HepG2 (cell line): ENCODE results near the gene CYP19A1. TPM values are rescaled to one million over a fixed set of nuclear protein-coding genes. Genes with fewer than 3 reads are reported as not detected.

ENCODE experiments used
- ATAC-seq: fragments of 200-7000 bp; cut with Tn5 transposase; 3 replicates; pipeline ENCODE4 v1.9.1; 2020; ENCODE audit warnings: mild to moderate bottlenecking, moderate library complexity
- BruUV-seq: library from RNA; stranded (reverse); fragments of 400-500 nt; replicated peaks from 2 replicates; lab custom pipeline; 2021; lab: Mats Ljungman, UMichigan
- CTCF ChIA-PET: fragments of 300-600 bp; formaldehyde crosslinking; extraction: SDS; loops from one replicate; lab custom pipeline; 2021; ENCODE audit warnings: low total read pairs, inconsistent platforms, low intra/inter-chr PET ratio; lab: Yijun Ruan, JAX
- POLR2A ChIA-PET: fragments of 350-600 bp; sonication (Branson Sonifier 250); formaldehyde crosslinking; loops from one replicate; lab custom pipeline; 2020; ENCODE audit warnings: antibody characterized with exemption, inconsistent platforms; lab: Yijun Ruan, JAX
- DNase-seq: peaks from one replicate; pipeline ENCODE4 v3.0.0-alpha.2; 2015; ENCODE audit warnings: low spot score
- FAIRE-seq: peaks from 3 replicates; lab custom pipeline; 2011; peaks lifted over from hg19 to GRCh38; lab: Jason Lieb, UNC
- H2AFZ ChIP-seq: one replicate; pipeline ENCODE4 v1.6.1; 2011; ENCODE audit warnings: low read length, inconsistent platforms
- H3K27ac ChIP-seq: fragments of 300-600 bp; 3 replicates; pipeline ENCODE4 v1.8.0; 2011; ENCODE audit warnings: mixed run types, mild to moderate bottlenecking, mixed read lengths, low read length, inconsistent platforms; ENCODE audit not compliant: insufficient read depth; ENCODE audit errors: extremely low read length
- H3K27me3 ChIP-seq, 2 experiments: fragments of 200-600 bp in 1 of 2; 2 replicates in 1 of 2; 3 replicates in 1 of 2; pipeline versions ENCODE4 v1.6.0 to v1.8.0; 2011; ENCODE audit warnings: low read length in 2 of 2, mild to moderate bottlenecking in 2 of 2, moderate library complexity in 2 of 2, inconsistent platforms in 1 of 2; ENCODE audit not compliant: insufficient read depth in 2 of 2, control insufficient read depth in 1 of 2
- H3K36me3 ChIP-seq, 2 experiments: fragments of 200-600 bp in 1 of 2; replicated peaks in 1 of 2; 2 replicates in 1 of 2; 3 replicates in 1 of 2; pipeline versions ENCODE4 v1.5.1 to v1.8.0; 2011; ENCODE audit warnings: low read length in 2 of 2, inconsistent platforms in 1 of 2; ENCODE audit not compliant: insufficient read depth in 2 of 2, control insufficient read depth in 1 of 2
- H3K4me1 ChIP-seq: 2 replicates; pipeline ENCODE4 v1.5.1; 2012; ENCODE audit warnings: low read length, inconsistent platforms; ENCODE audit not compliant: insufficient read depth
- H3K4me2 ChIP-seq: 2 replicates; pipeline ENCODE4 v1.6.0; 2011; ENCODE audit warnings: low read depth, low read length, inconsistent platforms
- H3K4me3 ChIP-seq, 3 experiments: fragments of 200-600 bp in 1 of 3; sonication (generic), shearing (Covaris generic) in 1 of 3; replicated peaks in 1 of 3; 2 replicates each; pipeline ENCODE4 v1.5.1; 2011 to 2016; ENCODE audit warnings: low read length in 3 of 3, inconsistent platforms in 2 of 3, low read depth in 2 of 3, mild to moderate bottlenecking in 2 of 3, control low read depth in 1 of 3, mixed read lengths in 1 of 3; ENCODE audit not compliant: insufficient read depth in 1 of 3
- H3K79me2 ChIP-seq: one replicate; pipeline ENCODE4 v1.6.1; 2011; ENCODE audit warnings: low read length, inconsistent platforms; ENCODE audit not compliant: insufficient read depth
- H3K9ac ChIP-seq: 2 replicates; pipeline ENCODE4 v1.6.0; 2011; ENCODE audit warnings: mild to moderate bottlenecking, low read depth, low read length, inconsistent platforms; ENCODE audit not compliant: insufficient read depth
- H3K9me3 ChIP-seq: 2 replicates; pipeline ENCODE4 v1.5.1; 2012; ENCODE audit warnings: mild to moderate bottlenecking, low read length
- H4K20me1 ChIP-seq: 2 replicates; pipeline ENCODE4 v1.6.0; 2011; ENCODE audit warnings: inconsistent platforms, mild to moderate bottlenecking, low read length, moderate library complexity; ENCODE audit not compliant: insufficient read depth
- CERS6 ChIP-seq: sonication (generic); formaldehyde crosslinking; IDR thresholded peaks from 2 replicates; pipeline ENCODE4 v1.5.0; 2020; ENCODE audit warnings: missing genetic modification reagents
- E2F1 ChIP-seq: sonication (generic); formaldehyde crosslinking; IDR thresholded peaks from 2 replicates; pipeline ENCODE4 v1.5.0; 2020; ENCODE audit warnings: missing genetic modification reagents
- ERF ChIP-seq: IDR thresholded peaks from 2 replicates; pipeline ENCODE4 v1.6.1; 2018; ENCODE audit warnings: missing biosample characterization, missing genetic modification reagents
- ISL2 ChIP-seq: sonication (generic); formaldehyde crosslinking; IDR thresholded peaks from 2 replicates; pipeline ENCODE4 v1.5.0; 2020; ENCODE audit warnings: missing genetic modification reagents
- NCOR1 ChIP-seq: fragments of 200-600 bp; sonication (generic); IDR thresholded peaks from 2 replicates; pipeline ENCODE4 v1.7.0; 2017; ENCODE audit warnings: antibody characterized with exemption, low read length, borderline replicate concordance
- PHF8 ChIP-seq: sonication (generic); formaldehyde crosslinking; IDR thresholded peaks from 2 replicates; pipeline ENCODE4 v1.5.0; 2020; ENCODE audit warnings: missing genetic modification reagents
- RBFOX2 ChIP-seq: fragments of 200-400 bp; formaldehyde crosslinking; IDR thresholded peaks from 2 replicates; pipeline ENCODE4 v1.6.1; 2017; ENCODE audit warnings: low read depth, mild to moderate bottlenecking, low read length
- SOX6 ChIP-seq, 2 experiments: fragments of 450-650 bp in 1 of 2; sonication (generic) in 1 of 2; formaldehyde crosslinking in 1 of 2; IDR thresholded peaks; 2 replicates each; pipeline versions ENCODE4 v1.4.0 to v1.6.1; 2017 to 2020; ENCODE audit warnings: antibody characterized with exemption in 1 of 2, mild to moderate bottlenecking in 1 of 2, missing genetic modification reagents in 1 of 2
- TCF12 ChIP-seq, 2 experiments: fragments of 450-650 bp in 1 of 2; sonication (generic) in 1 of 2; formaldehyde crosslinking in 1 of 2; IDR thresholded peaks; 2 replicates each; pipeline versions ENCODE4 v1.6.1 to v1.8.0; 2017 to 2022; ENCODE audit warnings: antibody characterized with exemption in 1 of 2, mild to moderate bottlenecking in 1 of 2, missing genetic modification reagents in 1 of 2, moderate library complexity in 1 of 2
- ZNF407 ChIP-seq: sonication (generic); formaldehyde crosslinking; IDR thresholded peaks from one replicate; pipeline ENCODE4 v1.5.1; 2020; ENCODE audit warnings: mild to moderate bottlenecking, missing genetic modification reagents; ENCODE audit errors: not compliant biosample characterization
- WGBS: methylation state at CpG from one replicate; pipeline ENCODE4 v1.1.6; 2017; ENCODE audit warnings: low lambda C conversion rate; 5-methylcytosine and 5-hydroxymethylcytosine counted together
- in situ Hi-C: cut with HindIII; loops from 2 replicates; pipeline ENCODE4 v1.10.0; 2017; ENCODE audit warnings: low pct_unique_long_range_greater_than_20kb; ENCODE audit not compliant: extremely low pct_ligation_motif_present
- intact Hi-C: fragments of 100-400 bp; cut with micrococcal nuclease; formaldehyde crosslinking; loops from one replicate; pipeline ENCODE4 v1.10.0; 2022; ENCODE audit not compliant: unreplicated experiment
- polyA plus RNA-seq, 8 experiments: library from polyadenylated mRNA; depleted of rRNA in 3 of 8; stranded (reverse) in 7 of 8; unstranded in 1 of 8; fragments of >200 nt; fragmentation: Illumina TruSeq in 4 of 8; extraction: Trizol in 4 of 8; gene quantifications; 2 replicates each; pipeline versions ENCODE4 v1.2.1 to v1.2.3, GENCODE V29; 2011 to 2016; ENCODE audit warnings: low read depth in 4 of 8, missing spikeins in 1 of 8, mixed read lengths in 1 of 8; ENCODE audit not compliant: insufficient read depth in 1 of 8
- total RNA-seq, 5 experiments: library from RNA; depleted of rRNA; stranded (reverse); fragments of >200 nt; fragmentation: Illumina TruSeq; extraction: Trizol; gene quantifications; 2 replicates each; pipeline ENCODE4 v1.2.3, GENCODE V29; 2016; ENCODE audit warnings: low read depth in 1 of 5

CYP19A1 gene
- total and polyA plus RNA-seq, 2 of the 13 experiments (the other 11 are each of a cell fraction or from before 2014, with no cell fraction given), result 10.9 to 23.0 TPM

GRCh38 chr15:51314391-51315337 lies 23.7 kb downstream of the CYP19A1 start:
- peak overlapping the region; percentile 58 for H2AFZ ChIP-seq
- peak overlapping the region; percentile 9 to 47 (median 25); a peak in 5 of 6 replicates for H3K4me3 ChIP-seq
- H3K36me3 ChIP-seq, result peaks cover 0 to 4% of the 10 kb centered on the region in 2 experiments; a peak in 1 of 5 replicates
- intact Hi-C loops, result loop anchor here (1.0 kb wide), 1 partner anchor 67 kb away; no protein-coding TSS in a partner anchor
- 15% methylated on average over 10 of the region's 10 CpGs for WGBS
- ChIA-PET POLR2A (interaction anchor here (0.8 to 1.8 kb wide), 3 partner anchors 11 to 26 kb away, joined by 3 to 5 read pairs (median 3); no protein-coding TSS in a partner anchor), CTCF (no interaction called here)
- ATAC-seq (peak; percentile 74), DNase-seq (peak; percentile 89), FAIRE-seq (peak; percentile 98)
- TSS peak; percentile 42 for BruUV-seq
- H3K9me3 ChIP-seq, result no peaks in the 10 kb centered on the region
- H3K9ac ChIP-seq, result peak overlapping the region; percentile 61
- peak overlapping the region; percentile 76 for H3K4me2 ChIP-seq
- no peaks in the 10 kb centered on the region for H3K27me3 ChIP-seq
- H4K20me1 ChIP-seq, result no peaks in the 10 kb centered on the region
- in situ Hi-C loops, result no loop called here
- H3K27ac ChIP-seq, result peak overlapping the region; percentile 91
- peaks cover 4% of the 10 kb centered on the region for H3K79me2 ChIP-seq
- peaks cover 100% of the 10 kb centered on the region for H3K4me1 ChIP-seq
- TF ChIP-seq SOX6 (IDR thresholded peaks at IDR 0.05) (no peak), SOX6 (CRISPR knock-in tag; IDR thresholded peaks at IDR 0.05) (peak; percentile 70; the same call in 1 of the 2 replicates), ZNF407 (no peak), NCOR1 (no peak; the same call in 1 of the 2 replicates), E2F1 (CRISPR knock-in tag) (no peak), RBFOX2 (no peak), ISL2 (peak; percentile 61; the same call in 1 of the 2 replicates), CERS6 (no peak), PHF8 (CRISPR knock-in tag) (peak; percentile 40; the same call in 1 of the 2 replicates), ERF (0 out of 2 replicates have a peak, but pooled peaks have one; percentile 24), TCF12 (IDR thresholded peaks at IDR 0.05) (no peak), TCF12 (CRISPR knock-in tag; IDR thresholded peaks at IDR 0.05) (no peak)
